GM23338 (cell line): Measurements from ENCODE around the gene PCSK6.

Source experiments
- CREB1 ChIP-seq: fragments of 250-450 bp; sonication (Bioruptor Pico); IDR thresholded peaks from 2 replicates; pipeline ENCODE4 v1.5.0; 2020; ENCODE audit warnings: low read depth, mild to moderate bottlenecking, moderate library complexity
- EZH2 ChIP-seq: fragments of 200-600 bp; sonication (generic); IDR thresholded peaks from one replicate; pipeline ENCODE4 v1.8.0; 2017; ENCODE audit warnings: antibody characterized with exemption, mild to moderate bottlenecking, low read depth; ENCODE audit not compliant: unreplicated experiment
- EZH2phosphoT487 ChIP-seq: fragments of 200-600 bp; sonication (generic); IDR thresholded peaks from one replicate; pipeline ENCODE4 v1.8.1; 2018; ENCODE audit warnings: antibody characterized with exemption; ENCODE audit not compliant: unreplicated experiment
- JUNB ChIP-seq: IDR thresholded peaks from one replicate; pipeline ENCODE4 v1.6.1; 2016; ENCODE audit warnings: antibody characterized with exemption; ENCODE audit not compliant: unreplicated experiment
- POLR2AphosphoS5 ChIP-seq: IDR thresholded peaks from 2 replicates; pipeline ENCODE4 v1.6.1; 2016; ENCODE audit warnings: antibody characterized with exemption, low read depth
- STAT1 ChIP-seq: IDR thresholded peaks from one replicate; pipeline ENCODE4 v1.6.1; 2016; ENCODE audit warnings: antibody characterized with exemption; ENCODE audit not compliant: unreplicated experiment
- TF ChIP-seq, protein P1 (sequence below), 2 experiments: fragments of 200-600 bp in 1 of 2; sonication (generic) in 1 of 2; conservative IDR thresholded peaks; 2 replicates each; pipeline versions ENCODE4 v1.5.1 to v1.6.1; 2016 to 2017; ENCODE audit warnings: antibody characterized with exemption in 2 of 2, low read depth in 2 of 2, mild to moderate bottlenecking in 2 of 2, moderate library complexity in 1 of 2
- TF ChIP-seq, protein P2 (sequence below): fragments of 250-450 bp; sonication (Bioruptor Pico); IDR thresholded peaks from 2 replicates; pipeline ENCODE4 v1.5.0; 2020; ENCODE audit warnings: mild to moderate bottlenecking, moderate library complexity
- TF ChIP-seq, protein P3 (sequence below): IDR thresholded peaks from 2 replicates; pipeline ENCODE4 v1.6.1; 2016; ENCODE audit warnings: antibody characterized with exemption
- TF ChIP-seq, protein P4 (sequence below): IDR thresholded peaks from one replicate; pipeline ENCODE4 v1.6.1; 2018; ENCODE audit warnings: antibody characterized with exemption; ENCODE audit not compliant: unreplicated experiment

DNA sequence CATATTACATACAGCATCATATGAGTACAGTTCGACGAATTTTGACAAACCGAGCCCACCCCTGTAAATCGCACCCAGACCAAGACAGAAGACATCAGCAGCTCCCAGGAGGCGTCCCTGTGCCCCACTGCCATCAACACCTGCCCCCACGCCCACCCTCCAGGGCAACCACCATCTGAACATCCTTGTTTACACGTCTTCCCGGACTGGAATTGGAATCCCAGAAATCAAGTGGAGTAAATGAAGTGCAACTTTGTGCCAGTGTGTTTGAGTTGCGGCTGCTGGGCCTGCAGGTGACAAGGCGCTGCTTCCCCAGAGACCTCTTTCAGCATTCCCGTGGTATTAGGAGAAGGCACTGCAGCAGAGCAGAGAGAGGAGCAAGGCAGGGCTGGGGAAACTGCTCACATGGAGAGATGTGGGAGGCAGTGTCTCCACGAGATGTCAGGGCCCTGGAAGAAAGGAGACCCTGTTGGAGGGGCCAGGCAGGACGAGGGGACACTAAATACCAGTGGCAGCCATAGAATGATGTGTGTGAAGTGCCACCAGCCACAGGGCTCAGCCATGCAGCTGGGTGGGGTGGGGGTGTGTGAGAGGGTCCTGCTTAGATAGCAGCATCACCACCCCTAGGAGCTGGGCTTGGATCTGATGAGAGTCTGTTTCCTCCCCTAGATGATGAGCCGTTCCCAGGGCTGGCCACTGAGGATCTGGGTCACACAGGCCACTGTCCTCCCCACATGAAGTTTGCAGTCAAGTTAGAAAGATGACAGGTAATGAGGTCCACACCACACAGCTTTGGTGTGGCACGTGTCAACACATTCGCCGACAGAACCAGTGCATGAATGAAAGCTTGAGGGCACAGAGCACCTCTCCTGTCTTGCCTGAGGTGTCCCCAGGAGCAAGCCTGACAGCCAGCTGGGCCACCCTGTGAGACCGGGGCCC lies 33.4 kb upstream of the PCSK6 start:
- TF ChIP-seq POLR2AphosphoS5 (no peak), EZH2 (no peak), EZH2phosphoT487 (no peak), STAT1 (no peak), JUNB (no peak), CREB1 (CRISPR knock-in tag) (no peak)
- TF ChIP-seq, protein P1, sequence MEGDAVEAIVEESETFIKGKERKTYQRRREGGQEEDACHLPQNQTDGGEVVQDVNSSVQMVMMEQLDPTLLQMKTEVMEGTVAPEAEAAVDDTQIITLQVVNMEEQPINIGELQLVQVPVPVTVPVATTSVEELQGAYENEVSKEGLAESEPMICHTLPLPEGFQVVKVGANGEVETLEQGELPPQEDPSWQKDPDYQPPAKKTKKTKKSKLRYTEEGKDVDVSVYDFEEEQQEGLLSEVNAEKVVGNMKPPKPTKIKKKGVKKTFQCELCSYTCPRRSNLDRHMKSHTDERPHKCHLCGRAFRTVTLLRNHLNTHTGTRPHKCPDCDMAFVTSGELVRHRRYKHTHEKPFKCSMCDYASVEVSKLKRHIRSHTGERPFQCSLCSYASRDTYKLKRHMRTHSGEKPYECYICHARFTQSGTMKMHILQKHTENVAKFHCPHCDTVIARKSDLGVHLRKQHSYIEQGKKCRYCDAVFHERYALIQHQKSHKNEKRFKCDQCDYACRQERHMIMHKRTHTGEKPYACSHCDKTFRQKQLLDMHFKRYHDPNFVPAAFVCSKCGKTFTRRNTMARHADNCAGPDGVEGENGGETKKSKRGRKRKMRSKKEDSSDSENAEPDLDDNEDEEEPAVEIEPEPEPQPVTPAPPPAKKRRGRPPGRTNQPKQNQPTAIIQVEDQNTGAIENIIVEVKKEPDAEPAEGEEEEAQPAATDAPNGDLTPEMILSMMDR (conservative IDR thresholded peaks at IDR 0.05; ENCODE audit: low read depth in 2 of 2): no peak
- TF ChIP-seq, protein P2, sequence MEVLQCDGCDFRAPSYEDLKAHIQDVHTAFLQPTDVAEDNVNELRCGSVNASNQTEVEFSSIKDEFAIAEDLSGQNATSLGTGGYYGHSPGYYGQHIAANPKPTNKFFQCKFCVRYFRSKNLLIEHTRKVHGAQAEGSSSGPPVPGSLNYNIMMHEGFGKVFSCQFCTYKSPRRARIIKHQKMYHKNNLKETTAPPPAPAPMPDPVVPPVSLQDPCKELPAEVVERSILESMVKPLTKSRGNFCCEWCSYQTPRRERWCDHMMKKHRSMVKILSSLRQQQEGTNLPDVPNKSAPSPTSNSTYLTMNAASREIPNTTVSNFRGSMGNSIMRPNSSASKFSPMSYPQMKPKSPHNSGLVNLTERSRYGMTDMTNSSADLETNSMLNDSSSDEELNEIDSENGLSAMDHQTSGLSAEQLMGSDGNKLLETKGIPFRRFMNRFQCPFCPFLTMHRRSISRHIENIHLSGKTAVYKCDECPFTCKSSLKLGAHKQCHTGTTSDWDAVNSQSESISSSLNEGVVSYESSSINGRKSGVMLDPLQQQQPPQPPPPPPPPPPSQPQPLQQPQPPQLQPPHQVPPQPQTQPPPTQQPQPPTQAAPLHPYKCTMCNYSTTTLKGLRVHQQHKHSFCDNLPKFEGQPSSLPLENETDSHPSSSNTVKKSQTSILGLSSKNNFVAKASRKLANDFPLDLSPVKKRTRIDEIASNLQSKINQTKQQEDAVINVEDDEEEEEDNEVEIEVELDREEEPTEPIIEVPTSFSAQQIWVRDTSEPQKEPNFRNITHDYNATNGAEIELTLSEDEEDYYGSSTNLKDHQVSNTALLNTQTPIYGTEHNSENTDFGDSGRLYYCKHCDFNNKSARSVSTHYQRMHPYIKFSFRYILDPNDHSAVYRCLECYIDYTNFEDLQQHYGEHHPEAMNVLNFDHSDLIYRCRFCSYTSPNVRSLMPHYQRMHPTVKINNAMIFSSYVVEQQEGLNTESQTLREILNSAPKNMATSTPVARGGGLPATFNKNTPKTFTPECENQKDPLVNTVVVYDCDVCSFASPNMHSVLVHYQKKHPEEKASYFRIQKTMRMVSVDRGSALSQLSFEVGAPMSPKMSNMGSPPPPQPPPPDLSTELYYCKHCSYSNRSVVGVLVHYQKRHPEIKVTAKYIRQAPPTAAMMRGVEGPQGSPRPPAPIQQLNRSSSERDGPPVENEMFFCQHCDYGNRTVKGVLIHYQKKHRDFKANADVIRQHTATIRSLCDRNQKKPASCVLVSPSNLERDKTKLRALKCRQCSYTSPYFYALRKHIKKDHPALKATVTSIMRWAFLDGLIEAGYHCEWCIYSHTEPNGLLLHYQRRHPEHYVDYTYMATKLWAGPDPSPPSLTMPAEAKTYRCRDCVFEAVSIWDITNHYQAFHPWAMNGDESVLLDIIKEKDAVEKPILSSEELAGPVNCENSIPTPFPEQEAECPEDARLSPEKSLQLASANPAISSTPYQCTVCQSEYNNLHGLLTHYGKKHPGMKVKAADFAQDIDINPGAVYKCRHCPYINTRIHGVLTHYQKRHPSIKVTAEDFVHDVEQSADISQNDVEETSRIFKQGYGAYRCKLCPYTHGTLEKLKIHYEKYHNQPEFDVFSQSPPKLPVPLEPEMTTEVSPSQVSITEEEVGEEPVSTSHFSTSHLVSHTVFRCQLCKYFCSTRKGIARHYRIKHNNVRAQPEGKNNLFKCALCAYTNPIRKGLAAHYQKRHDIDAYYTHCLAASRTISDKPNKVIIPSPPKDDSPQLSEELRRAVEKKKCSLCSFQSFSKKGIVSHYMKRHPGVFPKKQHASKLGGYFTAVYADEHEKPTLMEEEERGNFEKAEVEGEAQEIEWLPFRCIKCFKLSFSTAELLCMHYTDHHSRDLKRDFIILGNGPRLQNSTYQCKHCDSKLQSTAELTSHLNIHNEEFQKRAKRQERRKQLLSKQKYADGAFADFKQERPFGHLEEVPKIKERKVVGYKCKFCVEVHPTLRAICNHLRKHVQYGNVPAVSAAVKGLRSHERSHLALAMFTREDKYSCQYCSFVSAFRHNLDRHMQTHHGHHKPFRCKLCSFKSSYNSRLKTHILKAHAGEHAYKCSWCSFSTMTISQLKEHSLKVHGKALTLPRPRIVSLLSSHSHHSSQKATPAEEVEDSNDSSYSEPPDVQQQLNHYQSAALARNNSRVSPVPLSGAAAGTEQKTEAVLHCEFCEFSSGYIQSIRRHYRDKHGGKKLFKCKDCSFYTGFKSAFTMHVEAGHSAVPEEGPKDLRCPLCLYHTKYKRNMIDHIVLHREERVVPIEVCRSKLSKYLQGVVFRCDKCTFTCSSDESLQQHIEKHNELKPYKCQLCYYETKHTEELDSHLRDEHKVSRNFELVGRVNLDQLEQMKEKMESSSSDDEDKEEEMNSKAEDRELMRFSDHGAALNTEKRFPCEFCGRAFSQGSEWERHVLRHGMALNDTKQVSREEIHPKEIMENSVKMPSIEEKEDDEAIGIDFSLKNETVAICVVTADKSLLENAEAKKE (CRISPR knock-in tag): no peak
- TF ChIP-seq, protein P3, sequence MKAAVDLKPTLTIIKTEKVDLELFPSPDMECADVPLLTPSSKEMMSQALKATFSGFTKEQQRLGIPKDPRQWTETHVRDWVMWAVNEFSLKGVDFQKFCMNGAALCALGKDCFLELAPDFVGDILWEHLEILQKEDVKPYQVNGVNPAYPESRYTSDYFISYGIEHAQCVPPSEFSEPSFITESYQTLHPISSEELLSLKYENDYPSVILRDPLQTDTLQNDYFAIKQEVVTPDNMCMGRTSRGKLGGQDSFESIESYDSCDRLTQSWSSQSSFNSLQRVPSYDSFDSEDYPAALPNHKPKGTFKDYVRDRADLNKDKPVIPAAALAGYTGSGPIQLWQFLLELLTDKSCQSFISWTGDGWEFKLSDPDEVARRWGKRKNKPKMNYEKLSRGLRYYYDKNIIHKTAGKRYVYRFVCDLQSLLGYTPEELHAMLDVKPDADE: no peak
- TF ChIP-seq, protein P4, sequence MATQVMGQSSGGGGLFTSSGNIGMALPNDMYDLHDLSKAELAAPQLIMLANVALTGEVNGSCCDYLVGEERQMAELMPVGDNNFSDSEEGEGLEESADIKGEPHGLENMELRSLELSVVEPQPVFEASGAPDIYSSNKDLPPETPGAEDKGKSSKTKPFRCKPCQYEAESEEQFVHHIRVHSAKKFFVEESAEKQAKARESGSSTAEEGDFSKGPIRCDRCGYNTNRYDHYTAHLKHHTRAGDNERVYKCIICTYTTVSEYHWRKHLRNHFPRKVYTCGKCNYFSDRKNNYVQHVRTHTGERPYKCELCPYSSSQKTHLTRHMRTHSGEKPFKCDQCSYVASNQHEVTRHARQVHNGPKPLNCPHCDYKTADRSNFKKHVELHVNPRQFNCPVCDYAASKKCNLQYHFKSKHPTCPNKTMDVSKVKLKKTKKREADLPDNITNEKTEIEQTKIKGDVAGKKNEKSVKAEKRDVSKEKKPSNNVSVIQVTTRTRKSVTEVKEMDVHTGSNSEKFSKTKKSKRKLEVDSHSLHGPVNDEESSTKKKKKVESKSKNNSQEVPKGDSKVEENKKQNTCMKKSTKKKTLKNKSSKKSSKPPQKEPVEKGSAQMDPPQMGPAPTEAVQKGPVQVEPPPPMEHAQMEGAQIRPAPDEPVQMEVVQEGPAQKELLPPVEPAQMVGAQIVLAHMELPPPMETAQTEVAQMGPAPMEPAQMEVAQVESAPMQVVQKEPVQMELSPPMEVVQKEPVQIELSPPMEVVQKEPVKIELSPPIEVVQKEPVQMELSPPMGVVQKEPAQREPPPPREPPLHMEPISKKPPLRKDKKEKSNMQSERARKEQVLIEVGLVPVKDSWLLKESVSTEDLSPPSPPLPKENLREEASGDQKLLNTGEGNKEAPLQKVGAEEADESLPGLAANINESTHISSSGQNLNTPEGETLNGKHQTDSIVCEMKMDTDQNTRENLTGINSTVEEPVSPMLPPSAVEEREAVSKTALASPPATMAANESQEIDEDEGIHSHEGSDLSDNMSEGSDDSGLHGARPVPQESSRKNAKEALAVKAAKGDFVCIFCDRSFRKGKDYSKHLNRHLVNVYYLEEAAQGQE: no peak
